GM21381 (cell line): ENCODE data around the gene STK24.
"Not testable (repeated sequence)": the region's sequence is repeated elsewhere in the genome, so short reads cannot be mapped to it uniquely, and the experiment has no call there.

ENCODE experiments used
- ATAC-seq: cut with Tn5 transposase; IDR thresholded peaks from one replicate; pipeline ENCODE4 v1.9.1; 2021; ENCODE audit warnings: mild to moderate bottlenecking, moderate library complexity; ENCODE audit not compliant: unreplicated experiment

Gene STK24

DNA sequence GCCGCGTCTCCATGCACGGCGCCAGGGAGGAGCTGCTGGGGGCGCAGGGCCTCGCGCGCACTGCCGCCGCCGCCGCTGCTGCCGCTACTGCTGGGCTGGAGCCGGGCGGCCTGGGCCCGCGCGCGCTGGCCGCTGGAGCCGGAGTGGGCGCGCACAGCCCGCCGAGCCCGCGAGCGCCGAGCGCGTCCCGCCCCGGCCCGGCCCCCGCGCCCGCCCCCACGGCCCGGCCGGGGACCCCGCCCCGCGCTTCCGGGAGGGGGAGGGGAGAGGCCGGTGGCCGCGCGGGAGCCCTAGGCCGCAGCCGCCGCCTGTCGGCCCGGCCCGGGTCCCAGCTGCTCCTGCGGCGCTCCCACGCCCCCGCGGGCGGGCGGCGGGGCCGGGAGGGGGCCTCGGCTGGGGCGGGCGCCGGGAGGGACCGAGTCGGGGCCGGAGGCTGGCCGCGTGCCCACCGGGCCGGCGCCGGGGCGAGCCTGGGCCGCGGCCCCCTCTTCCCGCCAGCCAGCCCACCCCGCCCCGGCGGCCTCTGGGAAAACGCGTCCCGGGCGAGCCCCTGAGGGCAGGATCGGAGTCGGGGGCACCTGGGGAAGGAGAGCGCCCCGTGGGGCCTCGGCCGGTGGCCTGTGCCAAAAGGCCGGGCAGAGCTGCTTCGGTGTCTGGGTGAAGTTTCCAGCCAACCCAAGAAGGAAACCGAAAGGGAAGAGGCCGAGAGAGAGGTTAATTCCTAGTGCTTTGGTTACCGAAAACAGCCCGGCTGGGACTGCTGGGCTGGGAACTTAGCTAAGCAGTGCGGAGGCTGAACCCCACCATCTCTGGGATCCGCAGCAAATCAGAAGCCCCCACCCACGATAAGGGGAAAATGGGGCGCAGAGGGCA lies at the start of gene STK24:
STK24 (minus strand) TSS at position 145 of the 873 bp plus-strand sequence. CDS start 321 bp downstream, outside the sequence.
- ATAC-seq, result peak; percentile 53

DNA sequence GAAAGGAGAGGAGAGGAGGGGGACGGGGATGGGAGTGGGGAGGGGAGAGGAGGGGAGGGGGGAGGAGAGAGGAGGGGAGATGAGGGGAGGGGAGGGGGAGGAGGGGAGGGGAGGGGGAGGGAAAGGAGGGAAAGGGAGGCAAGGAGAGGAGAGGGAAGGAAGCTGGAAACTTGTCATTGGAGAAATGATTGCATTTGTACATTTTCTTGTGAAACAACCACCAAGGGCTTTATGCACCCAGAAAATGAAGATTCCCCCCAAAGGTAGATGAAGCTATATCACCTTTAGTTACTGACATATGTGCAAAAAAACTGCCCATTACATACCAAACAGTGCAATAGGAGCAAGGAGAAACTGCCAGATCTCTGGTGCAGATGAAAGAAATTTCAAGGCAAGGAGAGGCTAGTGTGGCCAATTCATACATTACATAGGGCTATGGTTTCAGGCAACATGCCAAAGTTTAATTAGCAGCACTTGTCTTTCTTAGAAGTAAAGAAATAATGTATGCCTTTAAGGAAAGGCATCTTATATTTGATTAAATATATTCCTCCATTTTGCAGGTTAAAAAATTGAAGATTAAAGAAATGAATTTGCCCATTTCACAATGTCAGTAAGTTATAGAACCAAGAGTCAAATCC lies 49.5 kb upstream of the STK24 start:
- no peak for ATAC-seq

- ATAC-seq, result not testable (repeated sequence)
Measured at GRCh38 chr13:98624589-98624988, 47.7 kb upstream of the STK24 start.

GRCh38 chr13:98622931-98623331 lies 46.0 kb upstream of the STK24 start:
- no peak for ATAC-seq

GRCh38 chr13:98619556-98619955 lies 42.6 kb upstream of the STK24 start:
- no peak for ATAC-seq

DNA sequence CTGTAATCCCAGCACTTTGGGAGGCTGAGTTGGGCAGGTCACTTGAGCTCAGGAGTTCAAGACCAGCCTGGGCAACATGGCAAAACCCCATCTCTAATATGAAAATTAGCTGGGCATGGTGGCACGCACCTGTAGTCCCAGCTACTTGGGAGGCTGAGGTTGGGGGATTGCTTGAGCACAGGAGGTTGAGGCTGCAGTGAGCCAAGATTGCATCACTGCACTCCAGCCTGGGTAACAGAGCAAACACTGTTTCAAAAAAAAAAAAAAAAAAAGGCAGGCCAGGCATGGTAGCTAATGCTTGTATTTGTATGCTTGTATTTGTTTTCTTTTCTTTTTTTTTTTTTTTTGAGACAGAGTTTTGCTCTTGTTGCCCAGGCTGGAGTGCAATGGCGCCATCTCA lies 38.7 kb upstream of the STK24 start:
- not testable (repeated sequence) for ATAC-seq

- ATAC-seq, result no peak
Measured at GRCh38 chr13:98613591-98613990, 36.7 kb upstream of the STK24 start.

DNA sequence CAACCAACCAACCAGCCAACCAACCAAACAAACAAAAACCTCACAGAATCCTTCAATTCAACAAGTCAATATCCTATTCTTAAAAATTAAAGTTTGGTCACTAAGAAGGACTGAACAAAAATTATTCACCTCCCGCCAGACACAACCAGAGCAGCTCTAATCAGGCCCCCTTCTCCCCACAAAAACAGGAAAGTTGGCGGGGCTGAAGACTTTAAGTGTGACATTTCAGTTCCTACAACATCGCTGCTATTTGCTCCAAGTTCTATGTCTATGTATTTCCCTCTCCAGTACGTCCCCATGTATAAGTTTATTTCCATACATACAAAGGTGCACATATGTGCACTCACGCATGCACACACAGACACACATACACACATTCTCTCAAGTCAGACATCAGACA lies 32.8 kb upstream of the STK24 start:
- ATAC-seq, result no peak

DNA sequence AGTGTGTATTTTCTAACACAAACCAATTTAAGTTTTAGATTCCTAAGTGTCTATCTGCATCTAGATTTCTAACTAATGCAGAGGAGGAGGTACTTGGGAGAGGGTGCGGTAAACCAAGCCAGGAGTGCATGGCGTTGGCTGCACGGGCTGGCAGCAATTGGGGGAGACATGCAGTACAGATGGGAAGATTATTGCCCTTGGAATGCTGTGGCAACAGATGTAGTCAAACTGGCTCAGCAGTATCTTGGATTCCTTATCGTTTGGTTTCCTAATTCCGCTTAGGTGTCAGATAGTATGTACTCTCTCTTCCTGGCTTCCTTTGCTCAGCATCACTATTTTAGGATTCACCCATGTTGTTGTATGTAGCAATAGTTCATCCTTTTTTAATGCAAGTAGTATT lies 29.4 kb upstream of the STK24 start:
- ATAC-seq, result no peak

DNA sequence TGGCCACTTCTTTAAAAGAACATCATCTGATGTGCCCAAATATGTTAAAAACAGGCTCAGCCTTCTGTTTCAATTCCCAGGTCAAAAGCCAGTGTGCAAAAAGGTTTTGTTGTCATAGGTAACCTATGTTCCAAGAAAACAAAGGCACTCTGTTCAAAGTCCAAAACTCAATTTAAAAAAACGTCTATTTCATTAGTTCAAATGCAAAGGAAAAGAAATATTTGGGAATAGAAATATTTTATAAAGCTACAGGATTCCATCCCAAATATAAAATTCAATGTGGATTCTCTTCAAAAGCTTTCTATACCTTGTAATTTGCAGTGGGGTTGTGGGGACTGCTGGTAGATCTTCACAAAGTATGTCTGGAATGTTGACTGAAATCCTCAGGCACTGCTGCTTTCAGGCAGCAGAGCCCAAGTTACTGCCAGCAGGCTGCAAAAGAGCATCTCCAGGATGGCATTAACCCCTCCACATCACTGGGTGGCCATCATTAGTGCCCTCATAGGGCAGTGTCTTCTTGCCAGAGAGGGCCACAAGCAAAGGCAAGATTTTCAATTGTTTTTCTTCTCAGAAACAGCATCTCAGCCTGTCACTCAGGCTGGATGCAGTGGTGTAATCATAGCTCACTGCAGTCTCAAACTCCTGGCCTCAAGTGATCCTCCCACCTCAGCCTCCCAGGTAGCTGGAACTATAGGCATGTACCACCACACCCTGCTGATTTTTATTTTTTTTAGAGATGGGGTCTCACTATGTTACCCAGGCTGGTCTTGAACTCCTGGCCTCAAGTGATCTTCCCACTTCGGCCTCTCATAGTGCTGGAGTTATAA lies 22.8 kb upstream of the STK24 start:
- ATAC-seq, result no peak

DNA sequence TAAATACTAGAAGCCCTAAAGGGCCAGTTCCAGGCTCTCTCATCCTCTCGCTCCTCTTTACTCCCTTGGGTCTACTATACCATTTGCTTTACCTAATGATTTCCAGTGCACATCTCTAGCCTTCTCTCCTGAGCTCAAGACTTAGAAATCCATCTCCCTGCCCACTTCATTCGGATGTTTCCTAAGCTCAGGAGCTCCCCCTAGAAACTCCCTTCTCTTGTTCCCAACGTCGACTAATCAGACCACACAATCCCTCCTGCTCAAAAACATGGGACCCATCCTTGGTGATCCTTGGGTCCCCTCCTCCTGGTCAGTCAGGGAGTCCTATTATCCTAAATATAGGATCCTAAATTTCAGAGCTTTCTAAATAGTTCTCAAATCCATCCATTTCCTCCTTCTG lies 21.1 kb upstream of the STK24 start:
- ATAC-seq, result no peak

DNA sequence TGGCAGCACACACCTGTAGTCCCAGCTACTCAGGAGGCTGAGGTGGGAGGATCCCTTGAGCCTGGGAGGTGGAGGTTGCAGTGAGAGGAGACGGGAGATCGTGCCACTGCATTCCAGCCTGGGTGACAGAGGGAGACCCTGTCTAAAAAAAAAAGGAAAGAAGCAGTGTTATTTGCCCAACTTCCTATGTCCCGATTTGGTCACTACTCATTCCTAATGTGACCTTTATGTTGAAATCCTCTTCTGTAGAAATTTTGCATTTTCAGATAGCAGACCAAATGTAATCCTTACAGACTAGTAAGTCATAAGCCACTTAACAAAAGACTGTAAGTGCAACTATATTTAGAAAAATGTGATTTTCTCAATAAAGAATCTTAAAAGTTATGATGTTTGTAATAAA lies 18.2 kb upstream of the STK24 start:
- ATAC-seq, result no peak

GRCh38 chr13:98592362-98592732 lies 15.4 kb upstream of the STK24 start:
- no peak for ATAC-seq

DNA sequence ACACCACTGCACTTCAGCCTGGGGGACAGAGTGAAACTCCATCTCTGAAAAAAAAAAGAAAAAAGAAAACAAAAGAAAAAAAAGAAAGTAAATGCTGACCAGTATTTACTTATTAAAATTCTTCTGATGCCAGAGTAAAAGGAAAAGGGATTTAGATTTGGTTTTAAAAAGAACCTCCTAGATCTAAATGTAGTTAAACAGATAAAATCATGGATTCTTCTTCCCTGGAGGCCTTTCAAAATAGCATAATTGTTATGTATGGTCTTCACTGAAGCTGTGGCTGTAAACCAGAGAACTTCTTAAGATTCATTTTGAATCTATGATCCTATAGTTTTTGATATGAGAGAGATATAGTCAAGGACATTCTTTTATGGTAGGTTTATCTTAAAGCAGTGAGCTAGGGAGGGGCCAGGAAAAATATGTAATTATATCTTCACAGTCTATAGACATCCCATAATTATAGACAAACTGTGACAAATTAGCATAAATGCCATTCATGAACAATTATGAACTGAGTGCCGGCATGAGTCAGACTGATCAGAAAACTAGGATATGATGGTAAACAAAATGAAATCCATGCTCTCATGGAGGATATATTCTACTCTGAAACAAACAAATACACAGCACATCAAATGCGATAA lies 14.9 kb upstream of the STK24 start:
- no peak for ATAC-seq

- not testable (repeated sequence) for ATAC-seq
Measured at GRCh38 chr13:98590471-98590870, 13.6 kb upstream of the STK24 start.

GRCh38 chr13:98589516-98589915 lies 12.6 kb upstream of the STK24 start:
- not testable (repeated sequence) for ATAC-seq

- ATAC-seq, result no peak
Measured at GRCh38 chr13:98586400-98587345, 9.8 kb upstream of the STK24 start.

DNA sequence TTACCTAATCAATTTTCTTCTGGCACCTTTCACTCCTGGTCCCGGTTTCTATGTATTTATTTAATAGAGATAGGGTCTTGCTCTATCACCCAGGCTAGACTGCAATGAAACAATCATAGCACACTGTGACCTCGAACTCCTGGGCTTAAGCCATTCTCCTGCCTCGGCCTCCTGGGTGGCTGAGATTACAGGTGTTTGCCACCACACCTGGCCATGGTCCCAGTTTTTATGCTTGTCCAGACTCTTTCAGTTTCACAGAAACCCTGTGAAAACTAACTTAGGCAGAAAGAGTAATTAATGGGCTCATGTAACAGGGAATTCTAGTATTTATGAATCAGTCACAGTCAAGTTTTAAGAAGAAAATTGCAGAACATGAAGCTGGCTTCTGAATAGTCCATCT lies 9.0 kb upstream of the STK24 start:
- no peak for ATAC-seq

GRCh38 chr13:98585398-98585754 lies 8.5 kb upstream of the STK24 start:
- no peak for ATAC-seq
